ENCODE data around the gene KLHDC7A.

The KLHDC7A gene

DNA sequence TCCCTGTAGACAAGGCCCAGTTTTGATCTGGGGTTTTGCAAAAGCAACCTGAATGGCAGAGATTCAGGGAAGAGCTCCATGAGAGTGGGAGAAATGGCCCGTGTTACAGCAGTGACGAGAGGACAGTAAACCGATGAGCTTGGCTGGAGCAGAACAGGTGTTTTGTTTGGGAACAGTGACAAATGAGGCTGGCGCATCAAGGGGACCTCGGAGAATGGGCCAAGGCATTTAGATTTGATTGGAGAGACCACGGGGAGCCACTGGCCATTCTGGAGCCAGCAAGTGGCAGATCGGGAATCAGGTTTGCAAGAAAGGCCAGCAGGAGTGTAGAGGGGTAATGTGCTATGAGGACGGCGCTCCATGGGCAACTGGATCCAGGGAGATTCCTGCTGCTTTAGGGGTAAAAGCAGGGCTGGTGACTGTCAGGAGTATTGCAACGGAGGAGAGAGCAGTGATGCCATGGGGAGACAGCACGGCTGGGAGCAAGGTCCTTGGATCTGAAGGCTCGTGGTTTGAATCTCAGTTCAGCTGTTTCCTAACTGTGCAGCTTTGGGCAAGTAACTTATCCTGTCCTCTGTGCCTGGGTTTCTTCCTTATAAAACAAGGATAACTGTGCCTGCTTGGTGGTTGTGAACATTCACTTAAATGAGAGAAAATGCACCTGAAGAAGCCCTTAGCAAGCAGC lies 9.9 kb upstream of the KLHDC7A start:
- DNase-seq (ENCODE audit: low spot score), result no peak

DNA sequence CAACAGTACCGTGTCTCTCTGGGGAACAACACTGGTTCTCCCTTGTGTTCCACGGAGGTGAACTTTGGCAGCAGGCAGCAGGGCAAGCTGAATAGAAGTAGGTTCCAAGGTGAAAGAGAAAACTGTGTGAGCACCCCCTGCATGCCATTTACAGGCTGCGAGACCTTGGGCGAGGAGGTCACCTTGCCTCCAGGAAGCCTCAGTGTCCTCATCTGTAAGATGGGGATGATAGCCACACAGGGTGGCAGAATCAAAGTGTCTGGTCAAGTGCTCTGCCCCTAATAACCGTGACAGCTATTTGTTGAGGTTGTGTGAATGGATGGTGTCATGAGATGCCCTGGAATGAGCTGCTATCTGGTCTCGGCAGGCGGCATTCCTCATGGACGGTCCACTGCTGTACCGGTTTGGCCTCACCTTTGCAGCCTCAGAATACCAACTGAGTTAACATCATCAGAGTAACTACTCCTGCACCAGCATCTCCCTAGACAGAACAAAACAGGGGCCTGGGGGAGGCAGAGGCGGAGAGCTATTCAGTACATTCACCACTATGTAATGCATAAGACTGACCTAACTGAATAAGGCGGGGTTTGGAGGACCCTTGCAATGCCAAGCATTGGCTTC lies 7.4 kb upstream of the KLHDC7A start:
- DNase-seq (ENCODE audit: low spot score), result no peak

DNA sequence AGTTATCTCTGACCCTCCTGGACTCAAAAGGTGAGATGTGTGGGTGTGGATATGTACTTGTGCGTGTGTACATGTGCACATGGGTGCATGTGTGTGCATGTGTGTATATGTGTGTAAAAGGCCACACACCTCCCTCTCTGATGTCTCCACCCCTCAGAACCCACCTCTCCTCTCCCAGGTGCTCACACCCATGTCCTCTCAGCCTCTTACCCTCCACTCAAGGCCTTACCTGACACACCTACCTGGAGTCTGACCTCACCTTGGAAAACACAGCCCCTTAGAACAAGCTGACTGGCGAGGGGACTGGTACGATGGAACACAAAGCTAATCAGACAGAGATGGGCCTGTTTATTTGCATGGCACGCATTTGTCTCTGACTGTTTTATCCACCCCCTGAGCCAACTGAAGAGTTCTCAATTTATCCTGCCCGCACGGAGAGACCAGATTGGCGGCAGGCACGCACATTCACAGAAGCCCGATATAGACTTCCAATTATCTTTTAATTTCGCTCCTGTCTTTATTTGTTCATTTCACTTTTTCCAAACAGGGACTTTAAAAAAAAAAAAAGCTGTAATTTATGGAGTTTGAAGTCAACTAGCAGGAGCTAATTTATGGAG lies 6.1 kb upstream of the KLHDC7A start:
- DNase-seq (ENCODE audit: low spot score), result no peak

DNA sequence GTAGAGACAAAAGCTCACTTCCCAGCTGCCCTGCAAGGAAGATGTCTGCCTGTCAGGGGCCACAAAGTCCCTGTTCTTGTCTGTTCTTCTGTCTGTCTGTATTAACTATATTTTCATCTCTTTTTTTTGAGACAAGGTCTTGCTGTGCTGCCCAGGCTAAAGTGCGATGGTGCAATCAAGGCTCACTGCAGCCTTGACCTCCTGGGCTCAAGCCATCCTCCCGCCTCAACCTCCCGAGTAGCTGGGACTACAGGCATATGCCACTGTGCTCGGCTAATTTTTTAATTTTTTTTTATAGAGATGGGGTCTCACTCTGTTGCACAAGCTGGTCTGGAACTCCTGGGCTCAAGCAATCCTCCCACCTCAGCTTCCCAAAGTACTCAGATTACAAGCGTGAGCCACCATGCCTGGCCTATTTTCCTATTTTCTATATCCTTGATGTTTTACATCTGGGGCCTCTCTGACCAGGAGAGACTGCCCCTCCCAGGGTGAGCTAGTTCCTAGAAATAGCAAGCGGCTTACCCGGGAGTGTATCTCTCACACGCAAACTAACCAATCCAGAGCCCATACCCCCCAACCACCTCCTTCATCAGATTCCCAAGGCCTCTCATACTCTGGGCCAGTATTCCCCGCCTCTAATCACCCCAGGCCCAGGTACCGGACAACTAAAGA lies 5.4 kb upstream of the KLHDC7A start:
- no peak for DNase-seq (ENCODE audit: low spot score)

DNA sequence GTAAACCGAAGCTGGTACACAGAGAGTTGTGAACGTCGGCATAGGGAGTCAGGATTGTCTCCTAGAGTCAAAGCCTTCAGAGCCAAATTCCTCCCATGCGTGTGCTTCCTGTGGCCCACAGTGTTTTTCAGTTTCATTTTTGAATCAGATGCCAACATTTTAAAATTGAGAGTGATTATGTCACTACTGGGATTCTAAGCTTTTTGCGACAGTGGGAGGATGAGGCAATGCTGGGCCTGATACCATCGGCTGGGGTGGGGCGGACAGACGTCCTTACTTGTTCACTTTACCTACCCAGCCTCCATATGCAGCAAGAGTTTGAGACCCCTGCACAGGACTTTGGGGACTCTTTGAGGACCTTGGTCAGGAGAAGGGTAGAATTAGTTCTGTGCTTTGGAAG lies 1.3 kb upstream of the KLHDC7A start:
- no peak for DNase-seq (ENCODE audit: low spot score)

DNA sequence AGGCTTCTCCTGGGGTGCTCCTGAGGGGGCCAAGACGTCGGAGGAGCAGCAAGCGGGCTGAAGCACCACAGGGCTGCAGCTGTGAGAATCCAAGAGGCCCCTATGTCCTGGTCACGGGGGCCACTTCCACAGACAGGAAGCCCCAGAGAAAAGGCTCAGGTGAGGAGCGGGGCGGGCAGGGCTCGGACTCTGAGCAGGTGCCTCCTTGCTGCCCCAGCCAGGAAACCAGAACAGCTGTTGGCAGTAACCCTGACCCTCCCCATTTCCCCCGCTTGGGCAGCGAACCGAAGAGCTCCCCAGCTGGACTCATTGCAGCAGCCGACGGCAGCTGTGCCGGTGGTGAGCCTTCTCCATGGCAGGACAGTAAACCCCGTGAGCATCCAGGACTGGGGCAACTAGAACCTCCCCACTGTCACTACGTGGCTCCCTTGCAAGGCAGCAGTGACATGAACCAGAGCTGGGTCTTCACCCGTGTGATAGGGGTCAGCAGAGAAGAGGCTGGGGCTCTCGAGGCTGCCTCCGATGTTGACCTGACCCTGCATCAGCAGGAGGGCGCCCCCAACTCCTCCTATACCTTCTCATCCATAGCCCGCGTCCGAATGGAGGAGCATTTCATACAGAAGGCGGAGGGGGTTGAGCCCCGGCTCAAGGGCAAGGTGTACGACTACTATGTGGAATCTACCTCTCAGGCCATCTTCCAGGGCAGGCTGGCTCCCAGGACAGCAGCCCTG lies 625 bp downstream of the KLHDC7A start:
- no peak for DNase-seq (ENCODE audit: low spot score)

DNA sequence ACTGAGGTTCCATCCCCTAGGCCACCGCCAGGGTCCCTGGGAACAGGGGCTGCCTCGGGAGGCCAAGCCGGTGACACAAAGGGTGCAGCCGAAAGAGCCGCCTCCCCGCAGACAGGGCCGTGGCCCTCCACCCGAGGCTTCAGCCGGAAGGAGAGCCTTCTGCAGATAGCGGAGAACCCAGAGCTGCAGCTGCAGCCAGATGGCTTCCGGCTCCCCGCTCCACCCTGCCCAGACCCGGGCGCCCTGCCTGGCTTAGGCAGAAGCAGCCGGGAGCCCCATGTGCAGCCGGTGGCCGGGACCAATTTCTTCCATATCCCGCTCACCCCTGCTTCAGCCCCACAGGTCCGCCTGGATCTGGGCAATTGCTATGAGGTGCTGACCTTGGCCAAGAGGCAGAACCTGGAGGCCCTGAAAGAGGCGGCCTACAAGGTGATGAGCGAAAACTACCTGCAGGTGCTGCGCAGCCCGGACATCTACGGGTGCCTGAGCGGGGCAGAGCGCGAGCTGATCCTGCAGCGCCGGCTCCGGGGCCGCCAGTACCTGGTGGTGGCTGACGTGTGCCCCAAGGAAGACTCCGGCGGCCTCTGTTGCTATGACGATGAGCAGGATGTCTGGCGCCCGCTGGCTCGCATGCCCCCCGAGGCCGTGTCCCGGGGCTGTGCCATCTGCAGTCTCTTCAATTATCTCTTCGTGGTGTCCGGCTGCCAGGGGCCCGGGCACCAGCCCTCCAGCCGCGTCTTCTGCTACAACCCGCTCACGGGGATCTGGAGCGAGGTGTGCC lies 1.4 kb downstream of the KLHDC7A start:
- no peak for DNase-seq (ENCODE audit: low spot score)

DNA sequence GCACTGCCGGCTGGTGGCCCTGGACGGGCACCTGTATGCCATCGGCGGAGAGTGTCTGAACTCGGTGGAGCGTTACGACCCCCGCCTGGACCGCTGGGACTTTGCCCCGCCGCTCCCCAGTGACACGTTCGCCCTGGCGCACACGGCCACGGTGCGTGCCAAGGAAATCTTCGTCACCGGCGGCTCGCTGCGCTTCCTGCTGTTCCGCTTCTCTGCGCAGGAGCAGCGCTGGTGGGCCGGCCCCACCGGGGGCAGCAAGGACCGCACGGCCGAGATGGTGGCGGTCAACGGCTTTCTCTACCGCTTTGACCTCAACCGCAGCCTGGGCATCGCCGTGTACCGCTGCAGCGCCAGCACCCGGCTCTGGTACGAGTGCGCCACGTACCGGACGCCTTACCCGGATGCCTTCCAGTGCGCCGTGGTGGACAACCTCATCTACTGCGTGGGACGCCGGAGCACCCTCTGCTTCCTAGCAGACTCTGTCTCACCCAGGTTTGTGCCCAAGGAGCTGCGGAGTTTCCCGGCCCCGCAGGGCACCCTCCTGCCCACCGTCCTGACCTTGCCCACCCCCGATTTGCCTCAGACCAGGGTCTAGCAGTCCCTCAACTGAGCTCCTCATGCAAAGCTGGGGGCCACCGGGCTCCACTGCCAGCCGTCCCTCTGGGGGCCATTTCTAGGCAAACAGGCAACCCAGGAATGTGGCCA lies 2.1 kb downstream of the KLHDC7A start:
- no peak for DNase-seq (ENCODE audit: low spot score)

DNA sequence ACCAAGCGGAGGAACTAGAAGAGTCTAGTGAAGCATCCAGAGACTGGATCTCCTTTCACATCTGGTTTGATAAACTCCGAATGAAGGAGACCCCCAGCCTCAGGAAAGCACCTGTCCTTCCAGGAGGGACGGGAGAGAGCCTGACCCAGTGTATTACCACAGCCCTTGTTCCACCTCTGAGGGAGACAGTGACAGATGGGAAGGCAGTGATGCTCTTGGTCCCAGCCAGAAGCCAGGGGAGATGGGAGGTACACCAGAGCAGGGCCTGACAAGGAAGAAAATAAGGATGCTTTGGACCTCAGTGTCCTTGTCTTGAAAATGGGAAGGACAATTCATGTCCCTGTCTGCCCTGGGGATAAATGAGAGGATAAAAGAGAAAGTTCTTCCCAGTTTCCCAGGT lies 3.5 kb downstream of the KLHDC7A start:
- DNase-seq (ENCODE audit: low spot score), result no peak

DNA sequence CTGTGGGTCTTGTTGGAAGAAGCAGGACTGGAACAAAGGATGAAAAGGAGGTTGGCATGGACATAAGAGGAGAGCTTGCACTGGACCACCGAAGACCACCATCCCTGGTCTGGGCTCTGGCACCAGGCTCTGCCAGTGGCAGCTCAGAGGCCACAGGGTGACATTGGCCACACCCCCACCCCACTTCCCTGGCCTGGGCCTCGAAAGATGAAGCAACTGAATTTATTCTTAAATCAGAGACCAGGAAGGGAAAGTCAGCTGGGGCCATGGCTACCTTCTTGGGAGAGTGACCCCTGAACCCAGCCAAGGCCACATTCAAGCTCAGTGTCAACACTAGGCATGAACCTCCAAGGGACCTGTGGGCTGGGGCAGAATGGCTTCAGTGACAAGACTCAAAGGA lies 4.0 kb downstream of the KLHDC7A start:
- no peak for DNase-seq (ENCODE audit: low spot score)

DNA sequence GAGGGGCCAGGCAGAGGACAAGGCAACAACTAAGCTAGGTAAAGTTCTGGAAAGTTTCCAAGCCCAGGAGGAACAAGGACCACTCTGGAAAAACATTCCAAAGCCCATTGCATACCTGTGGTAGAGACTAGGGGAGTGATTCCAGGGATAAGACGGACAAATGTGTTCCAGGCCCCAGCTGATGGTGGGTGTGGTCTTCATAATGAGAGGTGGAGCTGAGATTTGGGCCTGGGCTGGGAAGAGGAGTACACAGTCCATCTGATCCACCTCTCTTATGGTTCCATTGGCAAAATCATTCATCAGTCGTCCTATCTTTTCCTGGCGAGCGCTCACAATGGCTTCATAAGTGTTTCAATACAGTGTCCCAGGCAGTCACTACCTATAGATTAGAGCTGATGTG lies 4.5 kb downstream of the KLHDC7A start:
- no peak for DNase-seq (ENCODE audit: low spot score)

DNA sequence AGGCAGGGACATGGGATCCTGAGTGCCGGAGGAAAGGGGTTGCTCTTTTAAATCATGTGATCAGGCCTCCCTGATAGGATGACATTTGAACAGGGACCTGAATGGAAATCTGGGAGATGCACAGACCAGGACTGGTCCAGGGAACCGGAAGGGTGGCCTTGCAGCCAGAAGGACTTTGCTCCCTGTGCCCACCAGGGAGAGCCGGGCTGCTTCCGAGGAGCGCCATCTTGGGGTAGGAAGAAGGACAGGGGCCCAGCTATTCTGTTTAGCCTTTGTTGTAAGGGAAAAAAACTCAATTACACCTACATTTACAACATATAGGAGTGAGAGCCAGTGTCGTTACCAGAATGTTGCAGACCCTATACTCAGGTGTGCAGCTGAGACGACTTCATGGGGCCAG lies 5.5 kb downstream of the KLHDC7A start:
- no peak for DNase-seq (ENCODE audit: low spot score)

DNA sequence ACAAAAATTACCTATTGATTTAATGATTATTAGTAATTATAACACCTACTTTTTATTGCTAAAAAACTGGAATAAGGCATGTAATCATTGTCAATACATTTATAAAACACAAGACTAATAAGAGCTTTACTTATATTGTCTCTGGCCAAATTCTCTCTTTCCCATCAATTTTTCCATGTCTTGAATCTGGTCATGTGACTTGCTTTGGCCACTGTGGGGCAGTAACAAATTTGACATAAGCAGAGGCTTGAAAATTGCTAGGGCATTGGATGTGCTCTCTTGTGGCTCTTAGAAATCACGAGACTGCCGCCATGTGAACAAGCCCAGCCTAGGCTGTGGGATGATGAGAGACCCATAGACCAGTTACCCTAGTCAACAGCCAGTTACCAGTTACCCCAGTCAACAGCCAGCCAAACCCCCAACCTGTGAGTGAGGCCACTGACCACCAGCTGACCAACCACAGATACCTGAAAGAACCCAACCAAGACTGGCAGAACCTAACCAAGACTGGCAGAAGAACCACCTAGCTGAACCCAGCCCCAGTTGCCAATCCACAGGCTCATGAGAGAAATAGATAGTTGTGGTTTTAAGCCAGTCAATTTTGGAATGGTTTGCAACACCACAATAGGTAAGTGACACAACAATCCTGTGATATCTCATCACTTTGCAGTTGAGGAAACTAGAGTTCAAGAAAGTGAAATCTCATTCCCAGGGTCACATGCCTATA lies 8.8 kb downstream of the KLHDC7A start:
- DNase-seq (ENCODE audit: low spot score), result no peak

DNA sequence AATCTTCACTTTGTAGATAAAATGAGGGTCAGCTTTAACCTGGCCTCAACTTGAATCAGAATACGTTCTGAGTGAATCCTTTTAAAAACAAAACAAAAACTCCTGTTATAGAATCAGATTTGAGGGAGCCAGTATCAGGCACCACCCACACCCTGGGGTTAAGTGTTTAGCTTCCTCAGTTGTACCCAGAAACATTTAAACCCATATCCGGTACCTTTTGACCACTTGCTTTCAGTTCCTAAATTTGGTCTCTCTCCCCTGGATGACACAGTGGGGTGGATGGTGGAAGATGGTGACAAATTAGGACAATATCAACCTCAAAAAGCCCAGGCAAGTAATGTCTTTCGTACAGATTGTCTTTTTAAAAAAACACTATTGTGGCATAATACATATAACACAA lies 10.4 kb downstream of the KLHDC7A start:
- DNase-seq (ENCODE audit: low spot score), result no peak

DNA sequence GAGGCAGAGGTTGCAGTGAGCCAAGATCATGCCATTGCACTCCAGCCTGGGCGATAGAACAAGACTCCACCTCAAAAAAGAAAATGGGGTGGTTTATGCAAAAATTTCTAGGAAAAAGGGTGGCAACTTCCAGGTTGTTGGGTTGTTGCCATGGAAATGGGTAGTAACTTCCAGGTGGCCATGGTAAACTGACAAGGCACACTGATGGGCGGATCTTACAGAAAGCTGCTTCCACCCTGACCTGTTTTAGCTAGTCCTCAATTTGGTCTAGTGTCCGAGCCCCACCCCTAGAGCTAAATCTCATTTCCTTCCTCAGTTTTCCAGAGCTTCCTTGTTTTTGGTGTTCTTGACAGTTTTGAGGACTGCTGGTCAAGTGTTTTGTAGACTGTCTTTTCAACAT lies 13.6 kb downstream of the KLHDC7A start:
- DNase-seq (ENCODE audit: low spot score), result no peak

DNA sequence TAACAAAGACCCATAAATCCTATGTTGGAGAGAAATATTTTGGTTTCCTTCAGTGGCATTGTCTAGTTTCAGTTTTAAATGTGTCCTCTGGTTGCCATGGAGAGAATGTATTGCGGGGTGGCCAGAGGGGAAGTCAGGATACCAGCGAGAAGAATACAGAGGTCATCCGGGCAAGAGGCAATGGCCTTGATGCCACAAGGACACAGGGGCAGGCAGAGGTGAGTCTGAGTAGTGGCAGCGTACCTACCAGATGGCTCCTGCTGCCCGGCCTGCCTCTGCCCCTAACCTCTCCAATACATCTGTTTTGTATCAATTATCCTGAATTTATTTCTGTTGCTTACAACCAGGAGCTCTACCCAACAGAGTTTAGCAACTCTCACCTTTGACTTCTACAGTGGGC lies 14.9 kb downstream of the KLHDC7A start:
- no peak for DNase-seq (ENCODE audit: low spot score)

DNA sequence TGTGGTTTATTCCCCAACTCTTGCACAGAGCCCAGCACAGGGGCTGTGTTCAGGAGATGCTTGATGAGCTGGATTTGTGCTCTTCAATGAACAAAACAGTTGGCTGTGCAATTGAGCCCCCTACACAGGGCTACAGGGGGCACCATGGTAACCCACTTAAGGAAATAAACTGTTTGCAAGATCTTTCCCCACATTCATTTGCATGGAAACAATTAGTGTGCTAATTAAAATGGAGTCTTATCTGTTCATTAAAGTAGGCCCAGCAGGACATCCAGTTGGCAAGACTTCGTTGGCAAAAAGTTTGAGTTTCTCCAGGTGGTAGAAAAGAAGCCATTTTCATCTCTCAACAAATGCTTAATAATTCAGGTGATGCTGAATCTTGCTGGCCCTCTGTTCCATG lies 15.3 kb downstream of the KLHDC7A start:
- no peak for DNase-seq (ENCODE audit: low spot score)

DNA sequence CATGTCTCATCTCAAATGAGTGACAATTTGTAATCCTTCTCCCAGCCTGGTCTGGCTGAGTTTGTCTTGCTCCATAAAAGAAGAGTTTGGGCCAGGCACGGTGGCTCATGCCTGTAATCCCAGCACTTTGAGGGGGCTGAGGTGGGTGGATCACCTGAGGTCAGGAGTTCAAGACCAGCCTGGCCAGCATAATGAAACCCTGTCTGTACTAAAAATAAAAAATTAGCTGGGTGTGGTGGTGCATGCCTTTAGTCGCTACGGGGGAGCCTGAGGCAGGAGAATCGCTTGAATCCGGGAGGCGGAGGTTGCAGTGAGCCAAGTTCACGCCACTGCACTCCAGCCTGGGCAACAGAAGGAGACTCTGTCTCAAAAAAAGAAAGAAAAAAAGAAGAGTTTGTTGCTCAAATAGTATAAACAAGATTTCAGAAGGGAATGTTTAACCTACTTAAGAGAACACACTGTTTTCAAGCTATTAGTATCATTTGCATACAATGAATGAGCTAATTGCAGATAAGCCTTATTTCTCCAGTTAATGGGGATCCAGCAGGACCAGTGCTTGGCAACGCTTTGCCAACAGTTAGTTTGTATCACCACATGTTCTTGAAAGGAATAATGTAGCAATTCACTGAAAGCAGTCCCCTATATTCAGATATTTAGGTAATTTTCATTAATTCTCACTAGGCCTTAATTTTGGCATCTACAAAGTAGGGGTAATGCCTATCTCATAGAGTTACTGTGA lies 15.9 kb downstream of the KLHDC7A start:
- DNase-seq (ENCODE audit: low spot score), result no peak

DNA sequence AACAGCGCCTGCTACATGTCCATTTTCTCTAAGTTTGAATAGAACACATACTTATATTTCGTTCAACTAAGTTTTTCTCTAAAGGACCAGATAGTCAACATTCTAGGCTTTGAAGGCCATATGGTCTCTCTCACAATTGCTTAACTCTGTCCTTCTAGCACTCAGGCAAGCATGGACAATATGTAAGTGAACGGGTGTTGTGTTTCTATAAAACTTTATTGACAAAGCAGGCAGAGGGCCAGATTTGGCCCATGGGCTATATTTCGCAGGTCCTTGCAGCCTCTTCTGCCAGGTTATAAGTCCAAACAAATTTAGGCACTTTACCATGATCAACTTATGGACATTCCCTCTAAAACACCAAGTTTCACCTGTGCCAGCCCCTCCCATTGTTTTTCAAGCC lies 21.1 kb downstream of the KLHDC7A start:
- DNase-seq (ENCODE audit: low spot score), result no peak
